ENCODE data around the gene DLG2. TPM values are rescaled to one million over a fixed set of nuclear protein-coding genes. Genes with fewer than 3 reads are reported as not detected.
"Not testable (repeated sequence)": the region's sequence is repeated elsewhere in the genome, so short reads cannot be mapped to it uniquely, and the experiment has no call there.

The DLG2 gene
- total RNA-seq, 3 donors from 2014 or later (not counting 1 experiment from before 2014, with no cell fraction given): 1.7 to 2.9 (median 2.2) TPM

GRCh38 chr11:83746921-83747585 is 1880.1 kb downstream of the DLG2 start:
- no peak for DNase-seq
- peaks cover 8 to 10% of the 10 kb centered on the region in 2 donors for H3K9me3 Mint-ChIP-seq
- no peak for TF ChIP-seq CTCF (IDR thresholded peaks at IDR 0.05)
- Histone ChIP-seq H3K27ac (ENCODE audit: low read length) (no peak overlapping the region), H3K27me3 (ENCODE audit: control insufficient read depth, insufficient read depth, low read length) (no peaks in the 10 kb centered on the region), H3K4me3 (ENCODE audit: low read length) (no peak overlapping the region), H3K9me3 (ENCODE audit: control insufficient read depth, insufficient read depth, low read length) (no peaks in the 10 kb centered on the region), H3K36me3 (ENCODE audit: control insufficient read depth, insufficient read depth, low read length) (no peaks in the 10 kb centered on the region), H3K4me1 (ENCODE audit: control insufficient read depth, insufficient read depth, low read length) (no peaks in the 10 kb centered on the region)
- H3K4me1 Mint-ChIP-seq: no peaks in the 10 kb centered on the region
- 70% methylated on average over 1 of the region's 4 CpGs for WGBS (ENCODE audit: insufficient coverage)
- no peaks in the 10 kb centered on the region for H3K36me3 Mint-ChIP-seq
- ATAC-seq: no peak
- H3K4me3 Mint-ChIP-seq: no peak overlapping the region
- H3K27me3 Mint-ChIP-seq (ENCODE audit: low read depth in 2 of 2): peaks cover 0 to 2% of the 10 kb centered on the region in 2 donors
- intact Hi-C loops (cut with micrococcal nuclease): no loop called here
- H3K27ac Mint-ChIP-seq: no peak overlapping the region

- Mint-ChIP-seq H3K4me3 (no peak overlapping the region), H3K27ac (no peak overlapping the region), H3K9me3 (peaks cover 2 to 4% of the 10 kb centered on the region in 2 donors), H3K36me3 (no peaks in the 10 kb centered on the region), H3K27me3 (ENCODE audit: low read depth in 2 of 2) (no peaks in the 10 kb centered on the region), H3K4me1 (no peaks in the 10 kb centered on the region)
- TF ChIP-seq CTCF (IDR thresholded peaks at IDR 0.05): no peak
- ATAC-seq (no peak), DNase-seq (no peak)
- H3K4me3 ChIP-seq (ENCODE audit: low read length): no peak overlapping the region
- no peaks in the 10 kb centered on the region for H3K4me1 ChIP-seq (ENCODE audit: control insufficient read depth, insufficient read depth, low read length)
- H3K27ac ChIP-seq (ENCODE audit: low read length): no peak overlapping the region
- H3K27me3 ChIP-seq (ENCODE audit: control insufficient read depth, insufficient read depth, low read length): no peaks in the 10 kb centered on the region
- H3K36me3 ChIP-seq (ENCODE audit: control insufficient read depth, insufficient read depth, low read length): no peaks in the 10 kb centered on the region
- H3K9me3 ChIP-seq (ENCODE audit: control insufficient read depth, insufficient read depth, low read length): no peaks in the 10 kb centered on the region
- intact Hi-C loops (cut with micrococcal nuclease): no loop called here
- WGBS (ENCODE audit: insufficient coverage): 81% methylated on average over 6 of the region's 6 CpGs
Measured at GRCh38 chr11:83744620-83745192, 1882.4 kb downstream of the DLG2 start.

GRCh38 chr11:83736684-83737083 is 1890.5 kb downstream of the DLG2 start:
- no peak overlapping the region for H3K27ac Mint-ChIP-seq
- no peak for ATAC-seq
- peaks cover 4 to 5% of the 10 kb centered on the region in 2 donors for H3K9me3 Mint-ChIP-seq
- no peak overlapping the region for H3K27ac ChIP-seq (ENCODE audit: low read length)
- no peak overlapping the region for H3K4me3 ChIP-seq (ENCODE audit: low read length)
- no peaks in the 10 kb centered on the region for H3K27me3 ChIP-seq (ENCODE audit: control insufficient read depth, insufficient read depth, low read length)
- TF ChIP-seq CTCF (IDR thresholded peaks at IDR 0.05): no peak
- no peaks in the 10 kb centered on the region for H3K27me3 Mint-ChIP-seq (ENCODE audit: low read depth in 2 of 2)
- no peaks in the 10 kb centered on the region for H3K36me3 Mint-ChIP-seq
- no peaks in the 10 kb centered on the region for H3K4me1 Mint-ChIP-seq
- intact Hi-C loops (cut with micrococcal nuclease): no loop called here
- no peaks in the 10 kb centered on the region for H3K4me1 ChIP-seq (ENCODE audit: control insufficient read depth, insufficient read depth, low read length)
- no peaks in the 10 kb centered on the region for H3K36me3 ChIP-seq (ENCODE audit: control insufficient read depth, insufficient read depth, low read length)
- no peaks in the 10 kb centered on the region for H3K9me3 ChIP-seq (ENCODE audit: control insufficient read depth, insufficient read depth, low read length)
- DNase-seq: no peak
- H3K4me3 Mint-ChIP-seq: no peak overlapping the region

- no peak overlapping the region for H3K27ac Mint-ChIP-seq
- no peaks in the 10 kb centered on the region for H3K4me1 Mint-ChIP-seq
- no peaks in the 10 kb centered on the region for H3K27me3 Mint-ChIP-seq (ENCODE audit: low read depth in 2 of 2)
- H3K4me1 ChIP-seq (ENCODE audit: control insufficient read depth, insufficient read depth, low read length): no peaks in the 10 kb centered on the region
- H3K9me3 ChIP-seq (ENCODE audit: control insufficient read depth, insufficient read depth, low read length): no peaks in the 10 kb centered on the region
- no peak for TF ChIP-seq CTCF (IDR thresholded peaks at IDR 0.05)
- H3K27me3 ChIP-seq (ENCODE audit: control insufficient read depth, insufficient read depth, low read length): no peaks in the 10 kb centered on the region
- H3K36me3 ChIP-seq (ENCODE audit: control insufficient read depth, insufficient read depth, low read length): no peaks in the 10 kb centered on the region
- no peak overlapping the region for H3K4me3 ChIP-seq (ENCODE audit: low read length)
- H3K9me3 Mint-ChIP-seq: peaks cover 4 to 5% of the 10 kb centered on the region in 2 donors
- H3K4me3 Mint-ChIP-seq: no peak overlapping the region
- no peak for DNase-seq
- no peak for ATAC-seq
- WGBS (ENCODE audit: insufficient coverage): 86% methylated on average over 1 of the region's 1 CpG
- H3K27ac ChIP-seq (ENCODE audit: low read length): no peak overlapping the region
- intact Hi-C loops (cut with micrococcal nuclease): no loop called here
- H3K36me3 Mint-ChIP-seq: no peaks in the 10 kb centered on the region
Measured at GRCh38 chr11:83734120-83734519, 1893.0 kb downstream of the DLG2 start.

- H3K27me3 Mint-ChIP-seq (ENCODE audit: low read depth in 2 of 2); H3K36me3 ChIP-seq (ENCODE audit: control insufficient read depth, insufficient read depth, low read length); H3K27ac Mint-ChIP-seq; H3K9me3 ChIP-seq (ENCODE audit: control insufficient read depth, insufficient read depth, low read length); H3K4me3 Mint-ChIP-seq; H3K4me1 Mint-ChIP-seq; H3K36me3 Mint-ChIP-seq; H3K27ac ChIP-seq (ENCODE audit: low read length); H3K4me1 ChIP-seq (ENCODE audit: control insufficient read depth, insufficient read depth, low read length); ATAC-seq; DNase-seq; intact Hi-C loops (cut with micrococcal nuclease); H3K9me3 Mint-ChIP-seq; H3K27me3 ChIP-seq (ENCODE audit: control insufficient read depth, insufficient read depth, low read length); H3K4me3 ChIP-seq (ENCODE audit: low read length): not testable (repeated sequence)
- WGBS (ENCODE audit: insufficient coverage): 63% methylated on average over 1 of the region's 2 CpGs
Measured at GRCh38 chr11:83731288-83731687, 1895.9 kb downstream of the DLG2 start.
